HG02678 (cell line): ENCODE data around the gene TOR1A.
A peak's percentile ranks its signal among the peaks of the same experiment; 100 is the strongest.
"Not testable (repeated sequence)": the region's sequence is repeated elsewhere in the genome, so short reads cannot be mapped to it uniquely, and the experiment has no call there.

Experiments used
- ATAC-seq: cut with Tn5 transposase; IDR thresholded peaks from one replicate; pipeline ENCODE4 v1.9.1; 2021; ENCODE audit warnings: mild to moderate bottlenecking, moderate library complexity; ENCODE audit not compliant: unreplicated experiment

The TOR1A gene

DNA sequence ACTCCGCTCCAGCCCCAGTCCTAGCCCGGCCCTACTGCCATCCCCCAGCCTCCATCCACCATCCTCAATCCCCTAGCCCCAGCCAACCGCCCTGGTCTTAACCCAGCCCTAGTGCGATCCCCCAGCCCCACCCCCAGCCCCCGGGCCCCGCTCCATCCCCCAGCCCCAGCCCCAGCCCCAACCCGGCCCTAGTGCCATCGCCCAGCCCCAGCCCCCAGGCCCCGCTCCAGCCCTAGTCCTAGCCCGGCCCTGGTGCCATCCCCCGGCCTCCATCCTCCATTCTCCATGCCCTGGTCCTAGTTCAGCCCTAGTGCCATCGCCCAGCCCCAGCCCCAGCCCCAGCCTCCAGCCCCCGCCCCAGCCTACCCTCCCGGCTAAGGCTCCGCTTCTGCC is 398 bp downstream of the TOR1A start:
- ATAC-seq = no peak

DNA sequence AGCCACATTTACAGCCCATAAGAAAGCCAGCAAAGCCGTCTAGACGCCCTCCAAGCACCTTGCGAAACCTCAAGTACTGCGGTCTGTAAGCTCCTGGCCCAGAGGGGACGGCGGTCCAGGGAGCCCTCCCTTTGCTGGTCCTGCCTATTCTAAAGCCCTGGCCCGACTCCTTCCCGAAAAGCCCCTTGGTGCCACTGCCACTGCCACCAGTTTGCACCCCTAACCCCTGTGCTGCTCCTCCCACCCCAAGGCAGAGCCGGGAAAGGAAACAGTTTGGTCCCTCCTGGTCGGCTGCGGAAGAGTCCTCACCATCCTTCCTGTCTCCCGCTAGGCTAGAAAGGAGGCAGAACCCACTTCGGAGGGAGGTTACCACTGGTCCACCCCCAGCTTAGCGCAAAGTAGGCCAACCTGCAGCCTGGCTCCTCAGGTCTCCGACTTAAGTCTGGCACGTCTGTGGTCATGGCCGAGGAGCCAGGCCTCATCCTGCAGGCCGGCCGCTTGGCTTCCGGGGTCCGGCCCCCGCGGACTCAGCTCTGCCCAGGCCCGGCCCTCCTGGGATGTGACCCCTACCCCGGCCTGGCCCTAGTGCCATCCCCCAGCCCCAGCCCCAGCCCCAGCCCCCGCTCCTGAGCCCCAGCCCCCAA is 916 bp downstream of the TOR1A start:
- ATAC-seq = no peak

DNA sequence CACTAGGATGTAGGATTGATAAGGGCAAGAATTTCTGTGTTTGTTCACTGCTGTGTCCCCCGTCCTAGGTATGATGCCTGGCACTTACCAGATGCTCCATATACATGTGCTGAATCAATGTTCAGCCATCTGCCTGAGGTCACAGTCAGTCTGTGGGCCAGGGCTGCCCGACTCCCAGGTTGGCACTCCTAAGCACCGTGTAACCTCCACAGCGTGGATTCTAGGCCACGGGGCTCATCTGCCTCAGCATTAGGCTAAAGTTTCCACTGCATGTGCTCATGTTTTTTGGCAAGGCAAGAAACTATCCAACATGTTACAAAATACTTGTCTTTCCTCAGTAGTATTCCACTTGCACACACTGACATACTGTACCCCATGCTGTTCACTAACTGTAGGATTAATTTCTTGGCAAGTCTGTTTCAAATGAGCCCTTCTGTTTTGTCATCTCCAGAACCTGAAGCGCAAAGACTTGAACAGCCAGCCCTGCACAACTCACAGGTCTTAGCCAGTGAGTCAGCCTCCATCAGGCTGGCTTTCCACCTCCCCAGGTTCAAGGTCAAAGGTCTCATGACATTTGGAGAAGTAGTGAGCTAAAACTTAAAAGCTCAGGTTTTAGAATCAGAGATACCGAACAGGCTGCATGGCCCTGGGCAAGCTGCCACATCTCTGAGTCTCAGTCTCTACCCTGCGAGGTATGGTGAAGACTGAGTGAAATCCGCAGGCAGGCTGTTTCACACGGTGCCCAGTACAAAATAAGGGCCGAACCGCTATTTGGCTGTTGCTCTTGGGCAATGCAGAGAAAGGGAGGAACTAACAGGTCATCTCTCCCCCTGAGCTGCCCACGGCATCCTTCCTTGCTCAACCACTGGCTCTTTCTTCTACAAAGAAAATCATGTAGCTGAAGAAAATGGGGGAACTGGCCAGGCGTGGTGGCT is 7.2 kb downstream of the TOR1A start:
- no peak for ATAC-seq

DNA sequence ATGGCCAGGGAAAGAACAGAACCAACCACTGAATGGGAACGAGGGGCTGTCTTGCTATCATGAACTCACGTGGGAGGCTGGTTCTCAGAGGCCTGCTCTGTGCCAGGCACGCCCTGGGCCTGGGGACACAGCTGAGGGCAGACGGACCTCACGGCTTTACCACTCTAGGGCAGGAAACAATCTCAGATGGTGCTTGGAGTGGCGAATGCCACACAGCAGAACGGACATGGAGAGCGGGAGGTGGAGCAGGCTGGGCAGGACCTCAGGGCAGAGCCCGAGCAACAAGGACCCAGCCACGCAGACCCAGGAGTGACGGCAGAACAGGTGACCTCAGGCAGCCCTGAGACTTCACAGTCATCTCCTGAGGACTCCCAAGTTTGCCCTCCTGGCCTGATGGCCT is 8.7 kb downstream of the TOR1A start:
- ATAC-seq = no peak

DNA sequence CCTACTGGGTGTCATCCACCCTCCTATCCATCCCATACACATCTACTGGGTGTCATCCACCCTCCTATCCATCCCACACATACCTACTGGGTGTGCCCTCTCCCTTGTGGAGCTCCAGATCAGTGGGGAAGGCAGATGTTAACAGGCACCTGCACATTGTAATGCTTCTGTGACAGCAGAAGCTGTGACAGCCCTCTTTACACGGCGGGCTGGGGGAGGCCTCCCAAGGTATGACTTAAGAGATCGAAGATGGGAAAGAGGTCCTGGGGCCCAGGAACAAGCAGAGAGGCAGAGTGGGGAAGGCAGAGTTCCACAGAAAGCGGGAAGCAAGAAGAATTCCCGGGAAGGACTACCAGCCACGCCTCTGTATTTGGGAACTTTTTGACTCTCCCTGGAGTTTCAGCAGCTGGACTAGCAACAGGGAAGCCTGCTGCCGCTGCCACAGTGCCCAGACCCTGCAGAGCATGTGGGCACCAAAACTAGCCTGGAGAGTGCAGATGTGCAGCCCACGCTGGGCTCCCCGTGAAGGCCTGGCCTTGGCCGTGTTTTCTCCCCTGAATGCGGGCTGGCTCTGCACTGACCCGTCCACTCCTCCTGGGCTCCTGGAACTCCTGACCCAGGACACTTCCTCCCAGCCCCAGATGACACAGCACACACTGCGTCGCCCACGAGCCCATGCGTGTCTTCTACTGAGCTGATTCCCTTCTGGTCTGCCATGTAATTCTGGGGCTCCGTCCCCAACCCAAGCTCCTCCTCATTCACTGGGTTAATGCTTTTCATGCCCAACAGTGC is 9.3 kb downstream of the TOR1A start:
- ATAC-seq = no peak

DNA sequence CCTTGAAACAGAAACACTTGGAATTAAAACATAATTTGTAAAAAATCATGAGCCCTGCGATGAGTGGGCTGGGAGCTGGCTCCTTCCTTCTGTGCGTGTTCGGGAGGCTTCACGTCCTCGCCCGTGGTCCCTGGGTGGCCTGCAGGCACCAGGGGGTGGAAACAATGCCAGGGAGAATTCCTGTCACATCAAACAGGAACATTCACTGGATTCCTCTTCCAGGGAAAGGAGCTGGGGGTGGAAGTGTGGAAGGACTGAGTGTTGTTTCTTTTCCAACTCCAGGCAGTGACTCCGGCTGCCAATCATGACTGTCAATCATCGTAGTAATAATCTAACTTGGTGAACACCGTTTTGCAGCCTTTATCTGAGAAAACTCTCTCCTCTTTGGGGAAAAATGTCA is 10.3 kb downstream of the TOR1A start:
- no peak for ATAC-seq

DNA sequence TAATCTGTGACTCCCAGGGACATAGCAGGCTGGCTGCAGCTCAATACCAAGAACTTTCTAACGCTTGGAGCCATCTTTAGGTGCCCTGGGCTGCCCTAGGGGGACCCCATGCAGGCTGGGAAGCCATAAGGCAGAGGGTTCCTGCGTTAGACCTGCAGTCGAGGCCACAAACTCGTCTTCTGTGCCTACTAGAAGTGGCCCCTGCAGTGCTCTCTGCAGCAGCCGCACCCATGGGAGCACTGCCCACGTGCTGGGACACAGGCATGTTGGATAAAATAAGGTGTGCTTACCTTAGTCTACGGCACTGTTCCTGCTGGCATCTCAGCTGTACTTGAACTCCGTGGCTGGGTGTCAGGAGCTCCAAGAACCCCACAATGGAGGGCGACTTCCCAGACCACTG is 11.6 kb downstream of the TOR1A start:
- ATAC-seq = no peak

DNA sequence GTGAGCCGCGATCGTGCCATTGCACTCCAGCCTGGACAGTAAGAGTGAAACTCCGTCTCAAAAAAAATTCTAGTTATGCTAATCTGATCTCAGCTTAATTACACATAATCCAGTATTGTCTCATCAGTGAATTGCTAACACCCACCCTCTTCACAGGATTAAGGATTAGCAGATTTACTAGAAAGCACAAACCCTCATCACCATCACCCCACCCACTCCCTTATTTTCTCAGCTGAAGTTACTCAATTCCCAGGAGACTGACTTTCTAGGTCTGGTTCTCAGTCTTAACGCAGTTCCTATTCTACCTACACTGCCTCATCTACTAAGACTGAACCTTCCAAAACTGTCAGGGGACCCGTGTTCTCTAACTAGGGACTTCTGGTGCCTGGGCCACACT is 12.0 kb downstream of the TOR1A start:
- ATAC-seq = no peak

DNA sequence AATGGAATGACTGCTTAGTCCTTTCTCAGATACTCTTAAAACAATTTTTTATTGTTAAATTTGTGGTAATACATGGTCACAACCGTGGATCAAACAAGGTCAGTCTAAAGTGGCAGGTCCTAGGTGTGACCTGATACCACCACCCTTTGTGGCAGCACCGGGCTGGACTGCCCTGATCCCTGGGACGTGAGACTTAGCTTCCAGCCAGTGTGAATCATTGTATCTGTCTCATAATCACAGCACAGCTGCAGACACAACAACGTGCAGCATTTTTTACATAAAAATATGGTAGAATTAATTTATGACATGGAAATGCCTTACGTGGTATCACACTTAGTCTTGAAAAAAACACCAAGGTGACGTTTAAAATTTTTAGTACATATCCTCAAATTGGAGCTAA is 13.1 kb downstream of the TOR1A start:
- ATAC-seq = no peak

DNA sequence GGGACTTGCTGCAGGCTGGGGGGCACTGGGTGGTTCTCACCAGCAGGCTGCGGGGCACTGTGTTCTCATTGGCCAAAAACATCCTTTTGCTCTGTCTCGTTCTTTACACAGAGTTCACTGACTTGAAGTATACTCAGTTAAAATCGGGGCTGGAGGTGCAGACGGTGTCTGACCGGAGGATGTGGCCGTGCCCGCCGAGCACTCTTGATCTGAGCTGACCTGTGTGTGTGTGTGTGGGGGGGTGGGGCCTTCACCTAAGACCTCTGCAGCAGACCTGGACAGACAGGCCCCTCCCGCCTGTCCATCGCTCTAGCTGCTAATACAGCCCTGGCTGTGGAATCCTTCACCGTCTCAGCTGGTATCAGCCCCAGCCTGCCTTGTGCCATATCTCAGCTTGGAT is 13.8 kb downstream of the TOR1A start:
- ATAC-seq = no peak

DNA sequence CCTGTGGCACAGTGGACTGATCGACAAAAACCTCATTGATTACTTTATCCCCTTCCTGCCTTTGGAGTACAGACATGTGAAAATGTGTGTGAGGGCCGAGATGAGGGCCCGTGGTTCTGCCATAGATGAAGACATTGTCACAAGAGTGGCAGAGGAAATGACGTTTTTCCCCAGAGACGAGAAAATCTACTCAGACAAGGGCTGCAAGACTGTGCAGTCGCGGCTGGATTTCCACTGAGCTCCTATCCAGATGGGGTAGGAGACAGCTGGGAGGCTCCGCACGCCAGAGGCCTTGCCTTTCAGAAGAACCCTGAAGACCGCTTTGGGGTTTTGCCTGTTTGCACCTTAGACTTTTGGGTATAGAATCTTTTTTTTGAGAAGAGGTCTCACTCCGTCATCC is 14.6 kb downstream of the TOR1A start:
- no peak for ATAC-seq

DNA sequence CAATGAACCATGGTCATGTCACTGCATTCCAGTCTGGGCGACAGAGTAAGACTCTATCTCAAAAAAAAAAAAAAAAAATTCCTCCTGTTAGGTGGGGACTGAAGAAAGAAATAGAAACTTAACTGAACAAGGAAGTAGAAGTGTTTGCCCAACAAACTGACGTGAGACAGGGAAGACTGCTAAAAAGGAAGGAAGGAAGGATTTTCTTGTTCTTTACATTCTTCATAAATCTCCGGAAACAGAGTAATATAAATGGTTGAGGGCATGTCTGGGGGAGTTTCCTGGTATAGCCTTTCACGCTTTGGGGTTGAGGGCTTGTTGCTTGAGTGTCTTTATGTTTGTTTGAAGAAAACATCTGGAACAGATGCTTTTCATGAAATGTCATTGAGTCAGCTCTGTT is 17.9 kb downstream of the TOR1A start:
- ATAC-seq = no peak

DNA sequence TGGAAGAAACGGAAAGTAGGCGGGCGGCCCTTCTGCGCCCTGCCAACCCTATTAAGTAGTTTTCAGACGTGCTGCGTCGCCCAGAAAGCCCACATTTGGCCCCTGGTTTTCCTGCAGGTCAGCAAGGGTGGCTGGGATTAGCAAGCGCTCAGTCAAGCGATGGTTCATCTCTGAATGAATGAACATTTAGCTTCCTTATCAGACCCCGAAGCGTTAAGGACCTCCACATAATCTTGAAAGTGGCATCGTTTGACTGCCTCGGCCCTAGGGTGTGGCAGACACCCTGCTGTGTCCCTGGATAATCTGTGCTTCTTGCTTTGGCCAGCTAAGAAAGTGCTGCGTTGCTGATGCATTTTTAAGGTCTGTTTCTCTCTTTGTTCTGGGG is 20.3 kb downstream of the TOR1A start:
- ATAC-seq = no peak

DNA sequence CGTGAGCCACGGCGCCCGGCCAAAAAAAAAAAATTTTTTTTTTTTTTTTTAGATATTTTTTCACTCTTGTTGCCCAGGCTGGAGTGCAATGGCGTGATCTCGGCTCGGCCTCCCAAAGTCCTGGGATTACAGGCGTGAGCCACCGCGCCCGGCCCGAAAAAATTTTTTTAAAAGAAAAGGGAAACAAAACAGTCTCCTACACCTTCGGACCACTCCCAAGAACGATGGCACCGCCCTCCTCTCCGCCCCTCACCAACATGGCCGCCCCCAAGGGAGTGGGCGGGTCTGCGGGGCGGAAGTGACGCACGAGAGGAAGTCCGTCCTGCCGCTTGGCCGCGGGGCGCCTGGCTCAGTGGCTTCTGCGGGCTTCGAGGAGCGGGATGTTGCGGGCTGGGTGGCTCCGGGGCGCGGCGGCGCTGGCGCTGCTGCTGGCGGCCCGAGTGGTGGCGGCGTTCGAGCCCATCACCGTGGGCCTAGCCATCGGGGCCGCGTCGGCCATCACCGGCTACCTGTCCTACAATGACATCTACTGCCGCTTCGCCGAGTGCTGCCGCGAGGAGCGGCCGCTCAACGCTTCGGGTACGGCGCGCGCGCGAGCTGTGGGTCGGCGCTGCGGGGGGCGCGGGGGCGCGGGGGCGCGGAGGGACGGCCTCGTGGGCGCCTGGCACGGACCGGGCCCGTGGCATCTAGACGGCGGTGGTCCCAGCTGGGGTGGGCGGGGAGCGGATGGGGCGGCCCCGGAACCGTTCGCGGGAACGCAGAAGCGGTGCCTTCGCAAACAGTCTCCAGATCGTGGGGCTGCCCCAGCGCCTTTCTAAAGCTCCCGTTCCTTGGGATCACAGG is 20.9 kb downstream of the TOR1A start, which contains the start of gene TOR1B:
Gene TOR1B (plus strand): TSS at position 352 of the 843 bp plus-strand sequence. CDS start 29 bp downstream, at position 381.
- ATAC-seq = peak; percentile 91

DNA sequence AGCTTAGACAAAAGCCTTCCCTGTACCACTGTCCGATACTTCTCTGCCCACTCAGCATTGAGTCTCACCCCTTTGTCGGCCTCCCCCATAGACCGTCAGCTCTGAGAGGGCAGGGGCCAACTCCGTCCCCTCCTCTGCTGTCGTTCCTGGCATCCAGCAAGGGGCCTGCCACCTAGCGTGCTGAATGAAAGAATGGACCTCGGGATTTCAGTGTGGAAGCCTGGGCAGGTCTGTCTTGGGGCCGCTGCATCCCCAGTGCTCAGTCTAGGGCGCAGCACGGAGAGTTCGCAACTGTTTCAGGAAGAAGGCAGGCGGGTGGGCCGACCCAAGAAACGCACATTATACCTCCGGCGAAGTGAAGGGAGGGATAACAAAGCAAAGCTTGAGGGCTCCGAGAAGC is 22.4 kb downstream of the TOR1A start:
- ATAC-seq = no peak

DNA sequence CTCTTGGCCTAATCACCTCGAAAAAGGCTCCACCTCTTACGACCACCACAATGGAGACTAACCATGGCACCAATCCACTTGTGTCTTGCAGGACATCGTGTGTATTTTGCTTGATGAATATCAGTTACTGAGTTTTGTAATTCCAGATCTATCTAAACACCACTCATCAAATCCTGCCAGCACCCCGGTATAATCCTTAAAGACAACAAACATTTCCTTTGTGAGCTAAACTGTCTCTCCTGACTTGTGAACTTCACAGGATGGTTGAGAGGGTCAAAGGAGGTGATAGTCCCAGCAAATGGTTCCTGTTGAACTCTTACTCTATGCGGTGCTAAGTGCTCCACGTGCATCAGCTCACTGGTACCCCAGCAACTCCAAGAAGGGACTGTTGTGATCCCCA is 25.0 kb downstream of the TOR1A start:
- ATAC-seq = no peak

DNA sequence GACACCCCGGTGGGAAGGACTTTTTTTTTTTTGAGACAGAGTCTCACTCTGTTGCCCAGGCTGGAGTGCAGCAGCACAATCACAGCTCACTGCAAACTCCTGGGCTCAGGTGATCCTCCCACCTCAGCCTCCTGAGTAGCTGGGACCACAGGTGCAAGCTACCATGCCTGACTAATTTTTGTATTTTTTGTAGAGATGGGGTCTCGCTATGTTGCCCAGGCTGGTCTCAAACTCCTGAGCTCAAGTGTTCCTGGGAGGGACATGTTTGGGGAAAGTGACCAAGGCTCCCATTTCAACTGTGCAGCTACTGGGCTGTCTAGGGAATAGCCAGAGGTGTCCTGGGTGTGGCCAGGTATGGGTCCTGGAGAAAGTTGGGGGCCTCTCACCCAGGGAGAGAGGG is 27.9 kb downstream of the TOR1A start:
- ATAC-seq = not testable (repeated sequence)

DNA sequence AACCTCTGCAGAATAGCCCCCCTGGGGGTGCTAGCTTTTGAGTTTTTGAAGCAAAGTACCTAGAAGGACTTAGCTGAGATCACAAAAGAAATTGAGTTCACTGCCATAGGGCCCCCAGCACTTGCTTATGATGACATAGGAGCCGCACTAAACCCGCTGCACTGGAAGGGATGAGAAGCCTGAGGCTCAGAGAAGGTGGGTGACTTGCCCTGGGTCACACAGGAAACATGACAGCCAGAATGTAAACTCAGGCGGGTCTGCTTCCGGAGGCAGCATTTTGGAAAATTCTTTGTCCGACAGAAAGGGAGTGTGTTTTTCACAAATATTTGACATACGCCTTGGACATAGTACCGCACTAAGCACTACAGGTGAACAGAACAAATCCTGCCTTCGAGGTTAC is 29.4 kb downstream of the TOR1A start:
- ATAC-seq = no peak

DNA sequence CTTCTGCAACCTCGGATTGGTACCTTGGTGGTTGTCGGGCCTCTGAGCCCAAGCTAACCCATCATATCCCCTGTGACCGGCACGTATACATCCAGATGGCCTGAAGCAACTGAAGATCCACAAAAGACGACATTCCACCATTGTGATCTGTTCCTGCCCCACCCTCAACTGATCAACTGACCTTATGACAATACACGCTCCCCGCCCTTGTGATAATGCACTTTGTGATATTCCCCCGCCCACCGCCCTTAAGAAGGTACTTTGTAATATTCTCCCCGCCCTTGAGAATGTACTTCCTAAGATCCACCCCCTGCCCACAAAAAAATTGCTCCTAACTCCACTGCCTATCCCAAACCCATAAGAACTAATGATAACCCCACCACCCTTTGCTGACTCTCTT is 37.5 kb downstream of the TOR1A start:
- ATAC-seq = no peak

DNA sequence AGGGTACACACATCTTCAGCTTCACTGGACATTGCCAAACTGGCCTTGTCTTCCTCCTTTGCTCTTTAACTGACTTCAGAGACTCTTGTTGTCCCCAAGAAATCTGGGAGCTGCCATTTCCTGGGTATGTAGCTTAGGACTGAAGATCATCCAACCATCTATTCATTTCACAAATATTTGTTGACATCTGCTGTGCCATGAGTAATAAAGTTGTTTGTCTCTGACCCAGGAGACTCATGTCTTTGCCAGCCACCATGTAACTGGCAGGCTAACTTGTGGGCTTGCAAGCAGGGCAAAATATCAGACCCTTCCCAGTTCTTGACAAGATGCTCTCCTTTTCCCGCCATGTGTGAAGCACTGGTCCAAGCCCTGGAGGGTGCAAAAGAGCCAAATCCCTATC is 38.1 kb downstream of the TOR1A start:
- ATAC-seq = no peak

DNA sequence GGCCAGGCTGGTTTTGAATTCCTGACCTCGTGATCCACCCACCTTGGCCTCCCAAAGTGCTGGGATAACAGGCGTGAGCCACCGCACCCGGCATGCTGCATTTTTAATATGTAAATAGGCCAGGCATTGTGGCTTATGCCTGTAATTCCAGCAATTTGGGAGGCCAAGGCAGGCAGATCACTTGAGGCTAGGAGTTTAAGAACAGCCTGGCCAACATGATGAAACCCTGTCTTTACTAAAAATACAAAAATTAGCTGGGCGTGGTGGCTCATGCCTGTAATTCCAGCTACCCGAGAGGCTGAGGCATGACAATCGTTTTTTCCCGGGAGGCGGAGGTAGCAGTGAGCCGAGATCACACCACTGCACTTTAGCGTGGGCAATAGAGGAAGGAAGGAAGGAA is 39.0 kb downstream of the TOR1A start:
- ATAC-seq = not testable (repeated sequence)
